PFSK-1 (cell line): Measurements from ENCODE around the gene DNAL1.

Source experiments
- REST ChIP-seq, 2 experiments: IDR thresholded peaks; 2 replicates each; pipeline versions ENCODE4 v1.6.1 to v1.8.0; 2011 to 2012; ENCODE audit warnings: low read depth in 2 of 2, low read length in 2 of 2, control low read depth in 1 of 2, inconsistent platforms in 1 of 2, mild to moderate bottlenecking in 1 of 2, moderate library complexity in 1 of 2; ENCODE audit not compliant: insufficient read depth in 1 of 2
- TAF1 ChIP-seq: IDR thresholded peaks from 2 replicates; pipeline ENCODE4 v1.6.1; 2012; ENCODE audit warnings: low read length, control low read depth, borderline replicate concordance; ENCODE audit not compliant: insufficient read depth

GRCh38 chr14:73663548-73664212 is 18.9 kb downstream of the DNAL1 start:
- TF ChIP-seq REST (IDR thresholded peaks at IDR 0.05; ENCODE audit: insufficient read depth in 1 of 2, low read depth in 2 of 2, low read length in 2 of 2): no peak
- no peak for TF ChIP-seq TAF1
